GM12875 (cell line): ENCODE data around the gene ZNF425.

Source experiments
- H3K4me3 ChIP-seq: one replicate; pipeline ENCODE4 v1.5.1; 2011; ENCODE audit warnings: low read depth, low read length, control low read depth
- TF ChIP-seq, protein P1 (sequence below): IDR thresholded peaks from 2 replicates; pipeline ENCODE4 v1.5.1; 2011; ENCODE audit warnings: low read depth, mild to moderate bottlenecking, control low read depth, inconsistent platforms, low read length, moderate library complexity, borderline replicate concordance; ENCODE audit not compliant: insufficient read depth

Gene ZNF425

DNA sequence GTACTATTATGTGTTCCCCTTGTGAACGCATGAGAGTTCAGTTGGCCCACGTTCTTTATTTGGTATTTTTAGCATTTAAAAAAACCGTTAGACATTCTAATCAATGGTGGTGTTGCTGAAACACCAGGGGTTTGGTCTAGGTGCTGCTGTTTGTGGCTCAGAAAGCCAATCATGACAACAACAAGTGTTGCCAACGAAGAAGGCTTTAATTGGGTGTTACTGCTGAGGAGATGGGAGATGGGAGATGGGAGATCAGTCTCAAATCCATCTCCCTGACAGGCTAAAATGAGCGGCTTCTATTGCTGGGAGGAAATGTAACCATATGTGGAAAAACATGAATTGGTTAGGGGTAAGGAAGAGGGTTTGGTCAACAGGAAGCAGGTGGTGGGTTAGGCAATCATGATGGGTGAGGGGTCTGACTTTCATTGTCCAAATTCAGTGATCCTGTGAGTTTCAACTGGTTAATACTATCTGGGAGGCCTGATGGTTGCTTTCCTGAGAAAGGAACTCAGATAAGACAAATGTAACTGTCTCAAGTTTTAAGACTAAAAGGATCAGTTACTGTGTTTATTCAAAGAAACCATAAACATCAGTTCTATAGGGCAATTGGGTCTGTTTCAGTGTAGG lies 4.6 kb upstream of the ZNF425 start:
- TF ChIP-seq, protein P1, sequence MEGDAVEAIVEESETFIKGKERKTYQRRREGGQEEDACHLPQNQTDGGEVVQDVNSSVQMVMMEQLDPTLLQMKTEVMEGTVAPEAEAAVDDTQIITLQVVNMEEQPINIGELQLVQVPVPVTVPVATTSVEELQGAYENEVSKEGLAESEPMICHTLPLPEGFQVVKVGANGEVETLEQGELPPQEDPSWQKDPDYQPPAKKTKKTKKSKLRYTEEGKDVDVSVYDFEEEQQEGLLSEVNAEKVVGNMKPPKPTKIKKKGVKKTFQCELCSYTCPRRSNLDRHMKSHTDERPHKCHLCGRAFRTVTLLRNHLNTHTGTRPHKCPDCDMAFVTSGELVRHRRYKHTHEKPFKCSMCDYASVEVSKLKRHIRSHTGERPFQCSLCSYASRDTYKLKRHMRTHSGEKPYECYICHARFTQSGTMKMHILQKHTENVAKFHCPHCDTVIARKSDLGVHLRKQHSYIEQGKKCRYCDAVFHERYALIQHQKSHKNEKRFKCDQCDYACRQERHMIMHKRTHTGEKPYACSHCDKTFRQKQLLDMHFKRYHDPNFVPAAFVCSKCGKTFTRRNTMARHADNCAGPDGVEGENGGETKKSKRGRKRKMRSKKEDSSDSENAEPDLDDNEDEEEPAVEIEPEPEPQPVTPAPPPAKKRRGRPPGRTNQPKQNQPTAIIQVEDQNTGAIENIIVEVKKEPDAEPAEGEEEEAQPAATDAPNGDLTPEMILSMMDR, result no peak
- no peak overlapping the region for H3K4me3 ChIP-seq

DNA sequence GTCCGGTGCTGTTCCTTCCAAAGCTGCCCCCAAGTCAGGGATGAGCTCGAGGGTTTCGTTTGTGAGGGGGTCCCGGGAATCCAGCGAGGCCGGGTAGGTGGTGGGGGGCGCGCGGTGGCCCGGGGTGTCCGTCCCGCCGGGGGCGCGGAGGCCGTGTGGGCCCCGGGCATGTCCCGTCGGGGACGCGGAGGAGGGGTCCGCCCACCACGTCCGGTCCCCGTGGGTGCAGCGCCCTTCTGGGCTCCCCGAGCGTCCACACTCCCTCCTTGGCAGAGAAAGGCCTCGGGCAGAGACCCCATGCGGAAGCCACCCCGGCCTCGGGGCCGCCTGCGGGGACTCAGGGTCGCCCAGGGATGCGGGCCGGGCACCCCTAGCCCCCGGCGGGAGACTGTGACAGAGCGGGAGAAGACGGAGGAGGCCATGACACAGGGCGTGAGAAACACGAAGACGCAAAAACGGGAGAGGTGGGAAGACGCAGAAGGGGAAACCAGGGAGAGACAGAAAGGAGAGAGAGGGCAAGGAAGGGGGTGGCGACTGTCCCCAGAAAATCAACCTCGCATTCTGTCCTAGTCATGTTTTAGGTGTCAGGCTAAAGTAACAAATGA lies 640 bp upstream of the ZNF425 start:
- H3K4me3 ChIP-seq, result peak overlapping the region; percentile 100
- TF ChIP-seq, protein P1, result no peak

DNA sequence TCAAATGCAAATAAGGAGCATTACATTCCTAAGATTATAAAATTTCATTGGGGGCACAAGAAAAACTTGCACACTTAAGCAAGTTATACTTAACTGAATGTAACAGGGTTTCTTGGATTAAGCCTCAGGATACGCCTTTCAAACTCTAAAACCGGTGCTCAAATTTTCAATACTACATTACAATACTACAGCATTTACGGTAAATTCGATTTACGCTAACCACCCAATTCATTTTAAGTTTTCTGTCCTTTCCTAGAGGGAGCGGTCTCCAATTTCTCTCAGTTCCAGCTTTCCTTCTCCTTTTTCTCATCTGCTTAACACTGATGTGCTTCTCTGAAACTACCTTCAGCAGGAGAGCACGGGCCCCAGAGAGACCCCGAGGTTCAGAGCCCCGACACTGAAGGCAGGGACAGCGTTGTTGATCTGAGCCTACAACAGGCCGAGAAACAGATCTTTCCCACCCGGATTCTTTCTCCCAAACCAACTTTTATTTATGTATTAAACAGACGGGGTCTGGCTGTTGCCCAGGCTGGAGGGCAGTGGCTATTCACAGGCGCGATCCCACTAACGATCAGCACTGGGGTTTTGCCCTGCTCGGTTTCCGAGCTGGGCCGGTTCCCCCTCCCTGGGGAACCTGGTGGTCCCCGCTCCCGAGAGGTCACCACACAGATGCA lies 798 bp downstream of the ZNF425 start:
- H3K4me3 ChIP-seq, result peak overlapping the region; percentile 100
- TF ChIP-seq, protein P1, result no peak

DNA sequence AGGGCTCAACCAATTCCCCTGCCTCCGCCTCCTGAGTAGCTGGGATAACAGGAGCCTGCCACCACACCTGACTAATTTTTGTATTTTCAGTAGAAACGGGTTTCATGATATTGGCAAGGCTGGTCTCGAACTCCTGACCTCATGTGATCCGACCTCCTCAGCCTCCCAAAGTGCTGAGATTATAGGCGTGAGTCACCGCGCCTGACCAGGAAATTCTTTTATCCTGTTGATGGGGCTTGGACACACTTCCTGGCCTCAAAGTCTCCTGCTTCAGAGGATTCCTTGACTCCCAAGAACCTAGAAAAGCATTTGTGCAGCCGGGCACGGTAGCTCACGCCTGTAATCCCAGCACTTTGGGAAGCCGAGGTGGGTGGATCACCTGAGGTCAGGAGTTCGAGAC lies 16.2 kb downstream of the ZNF425 start:
- TF ChIP-seq, protein P1, result no peak
- no peak overlapping the region for H3K4me3 ChIP-seq

DNA sequence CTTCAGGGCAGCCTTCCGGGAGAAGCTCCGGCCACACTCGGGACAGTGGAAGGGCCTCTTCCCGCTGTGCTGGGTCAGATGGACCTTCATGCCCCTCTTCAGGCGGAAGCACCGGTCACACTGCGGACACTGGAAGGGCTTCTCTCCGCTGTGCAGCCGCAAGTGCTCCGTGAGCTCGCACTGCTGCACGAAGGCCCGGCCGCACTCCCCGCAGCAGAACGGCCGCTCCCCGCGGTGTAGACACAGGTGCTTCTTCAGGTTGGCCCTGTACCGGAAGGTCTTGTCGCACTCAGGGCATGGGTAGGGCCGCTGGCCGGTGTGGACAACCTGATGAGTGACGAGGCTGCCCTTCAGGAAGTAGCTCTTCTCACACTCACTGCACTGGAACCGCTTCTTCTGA lies 21.4 kb downstream of the ZNF425 start:
- no peak overlapping the region for H3K4me3 ChIP-seq
- TF ChIP-seq, protein P1, result no peak

DNA sequence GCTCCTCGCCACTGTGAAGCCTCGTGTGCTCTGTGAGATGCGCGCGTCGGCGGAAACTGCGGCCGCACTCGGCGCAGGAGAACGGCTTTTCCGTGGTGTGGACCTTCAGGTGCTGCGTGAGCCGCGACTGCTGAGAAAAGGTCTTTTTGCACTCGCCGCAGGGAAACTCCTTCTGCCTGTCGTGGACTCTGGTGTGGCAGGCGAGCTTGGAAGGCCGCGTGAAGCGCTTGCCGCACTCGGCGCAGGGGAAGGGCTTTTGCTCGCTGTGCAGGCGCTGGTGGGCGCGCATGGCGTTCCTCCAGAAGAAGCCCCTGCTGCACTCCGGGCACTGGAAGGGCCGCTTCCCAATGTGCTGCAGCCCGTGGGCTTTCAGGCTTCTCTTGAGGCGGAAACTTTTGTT lies 21.9 kb downstream of the ZNF425 start:
- H3K4me3 ChIP-seq, result no peak overlapping the region
- TF ChIP-seq, protein P1, result no peak

DNA sequence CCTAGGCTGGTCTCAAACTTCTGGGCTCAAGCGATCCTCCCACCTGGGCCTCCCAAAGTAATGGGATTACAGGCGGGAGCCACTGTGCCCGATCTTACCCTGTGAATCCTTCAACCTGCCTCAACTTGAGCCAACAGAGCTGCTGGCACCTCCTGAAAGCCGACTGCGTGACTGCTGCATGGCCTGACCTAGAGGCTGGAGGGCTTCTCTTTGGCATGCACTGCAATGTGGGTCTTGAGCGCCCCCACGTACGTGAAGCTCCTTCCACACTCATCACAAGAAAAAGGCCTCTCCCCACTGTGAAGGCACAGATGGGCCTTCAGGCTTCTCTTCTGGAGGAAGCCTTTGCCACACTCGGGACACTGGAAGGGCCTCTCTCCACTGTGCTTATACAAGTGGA lies 22.7 kb downstream of the ZNF425 start:
- no peak overlapping the region for H3K4me3 ChIP-seq
- TF ChIP-seq, protein P1, result no peak
